ENCODE measurements around the gene FFAR2.
A peak's percentile ranks its signal among the peaks of the same experiment; 100 is the strongest.
"Not testable (repeated sequence)": the region's sequence is repeated elsewhere in the genome, so short reads cannot be mapped to it uniquely, and the experiment has no call there.

The FFAR2 gene

DNA sequence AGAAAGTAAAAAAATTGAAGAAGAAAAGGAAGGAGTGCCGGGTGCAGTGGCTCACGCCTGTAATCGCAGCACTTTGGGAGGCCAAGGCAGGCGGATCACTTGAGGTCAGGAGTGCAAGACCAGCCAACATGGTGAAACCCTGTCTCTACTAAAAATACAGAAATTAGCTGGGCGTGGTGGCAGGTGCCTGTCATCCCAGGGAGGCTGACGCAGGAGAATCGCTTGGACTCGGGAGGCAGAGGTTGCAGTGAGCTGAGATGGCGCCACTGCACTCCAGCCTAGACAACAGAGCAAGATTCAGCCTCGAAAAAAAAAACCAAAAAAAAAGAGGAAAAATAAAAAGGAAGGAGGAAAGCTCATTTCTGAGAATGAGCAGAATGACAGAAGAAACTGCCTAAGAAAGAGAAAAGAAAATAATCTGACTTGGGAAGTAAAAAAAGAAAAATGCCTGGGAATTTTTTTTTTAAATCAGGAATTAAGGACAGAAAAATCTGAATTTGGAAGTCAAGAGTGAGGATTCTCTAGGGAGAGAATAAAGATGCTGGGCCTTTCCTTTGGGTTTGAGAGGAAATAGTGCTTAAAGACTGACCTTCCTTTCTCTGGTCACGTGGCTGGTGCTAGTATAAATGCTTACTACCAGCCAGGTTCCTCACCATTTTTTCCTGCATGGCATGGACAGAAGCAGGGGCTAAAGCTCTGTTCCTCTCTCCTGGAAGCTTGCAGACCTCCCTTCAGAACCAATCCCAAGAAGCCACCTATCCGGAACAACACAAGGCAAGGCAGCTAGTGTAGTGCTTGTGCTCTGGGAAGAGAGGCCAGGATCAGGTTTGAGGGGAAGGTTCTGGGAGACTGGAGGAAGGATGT, at the start of gene FFAR2:
Gene FFAR2 (plus strand): TSS at position 652 of the 864 bp plus-strand sequence. CDS start 1,458 bp downstream, outside the sequence.
- FAIRE-seq = peak; percentile 78
- no peak for DNase-seq (ENCODE audit: insufficient read length, low spot score)

DNA sequence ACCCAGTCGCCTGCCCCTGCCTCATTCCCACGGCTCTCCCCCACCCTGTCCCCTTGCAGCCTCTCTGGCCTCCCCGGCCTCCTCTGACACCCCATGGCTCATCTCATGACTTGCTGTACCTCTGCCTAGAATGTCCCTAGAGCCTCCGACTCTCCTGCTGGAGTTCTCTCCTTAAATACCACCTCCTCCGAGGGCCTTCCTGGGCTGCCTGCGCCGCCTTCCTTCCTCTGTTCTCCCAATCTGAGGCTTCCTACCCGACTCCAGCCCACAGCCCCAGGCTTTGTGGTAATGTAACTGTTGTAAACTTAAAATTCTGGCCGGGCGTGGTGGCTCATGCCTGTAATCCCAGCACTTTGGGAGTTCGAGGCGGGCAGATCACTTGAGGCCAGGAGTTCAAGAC, 49.5 kb upstream of the FFAR2 start:
- FAIRE-seq (no peak), DNase-seq (ENCODE audit: insufficient read length, low spot score) (no peak)

DNA sequence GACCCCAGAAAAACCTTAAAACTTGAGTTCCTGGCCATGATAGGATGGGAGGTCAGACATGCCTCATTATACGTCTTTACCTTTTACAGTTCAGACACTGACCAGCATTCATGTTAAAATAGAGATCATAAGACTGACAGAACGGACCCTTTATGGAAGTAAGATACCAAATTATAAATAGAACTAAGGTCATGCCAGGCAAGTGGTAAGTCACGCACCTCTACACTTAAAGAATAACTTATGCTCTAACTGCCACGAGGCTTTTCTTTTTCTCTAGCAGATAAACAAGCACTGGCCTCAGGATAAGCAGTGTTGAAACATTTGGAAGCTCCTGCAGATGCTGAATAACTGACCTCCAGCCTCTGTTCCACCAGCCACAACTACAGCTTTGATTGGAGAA, 48.8 kb upstream of the FFAR2 start:
- FAIRE-seq = no peak
- DNase-seq (ENCODE audit: insufficient read length, low spot score) = no peak

DNA sequence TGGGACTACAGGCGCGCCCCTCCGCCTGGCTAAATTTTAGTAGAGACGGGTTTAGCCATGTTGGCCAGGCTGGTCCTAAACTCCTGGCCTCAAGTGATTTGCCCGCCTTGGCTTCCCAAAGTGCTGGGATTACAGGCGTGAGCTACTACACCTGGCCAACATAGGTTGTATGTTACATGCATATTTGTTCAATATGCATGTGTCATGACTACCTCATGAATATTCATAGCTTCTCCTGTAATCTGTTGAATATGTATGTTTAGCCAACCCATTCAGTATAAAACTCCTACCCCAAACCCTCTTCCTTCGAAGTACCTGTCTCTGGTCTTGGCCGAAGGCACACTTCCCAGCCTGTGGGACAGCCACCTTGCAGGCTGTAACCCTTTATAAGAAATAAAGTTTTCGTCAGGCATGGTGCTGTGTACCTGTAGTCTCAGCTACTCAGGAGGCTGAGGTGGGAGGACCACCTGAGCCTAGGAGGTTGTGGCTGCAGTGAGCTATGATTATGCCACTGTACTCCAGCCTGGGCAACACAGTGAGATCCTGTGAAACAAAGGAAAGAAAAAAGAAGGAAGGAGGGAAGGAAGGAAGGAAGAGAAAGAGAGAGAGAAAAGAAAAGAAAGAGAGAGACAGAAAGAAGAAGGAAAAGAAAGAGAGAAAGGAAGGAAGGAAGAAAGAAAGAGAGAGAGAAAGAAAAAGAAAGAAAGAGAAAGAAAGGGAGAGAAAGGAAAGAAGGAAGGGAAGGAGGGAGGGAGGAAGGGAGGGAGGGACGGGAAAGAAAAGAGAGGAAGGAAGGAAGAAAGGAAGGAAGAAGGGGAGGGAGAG, 47.9 kb upstream of the FFAR2 start:
- DNase-seq (ENCODE audit: insufficient read length, low spot score) = no peak
- FAIRE-seq = no peak

DNA sequence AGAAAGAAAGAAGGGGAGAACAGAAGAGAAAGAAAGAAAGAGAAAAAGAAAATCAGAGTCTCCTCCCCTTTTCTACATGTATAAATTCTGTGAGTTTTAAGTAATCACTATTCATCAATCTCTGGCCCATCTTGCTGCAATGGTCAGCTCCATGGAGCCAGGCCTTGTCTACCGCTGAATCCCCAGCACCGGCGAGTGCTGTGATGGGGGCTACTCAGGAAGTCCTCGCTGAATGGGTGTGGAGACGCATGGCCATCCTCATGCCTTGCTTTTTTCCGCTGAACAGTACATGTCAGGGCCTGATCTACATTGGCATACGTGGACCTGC, 47.3 kb upstream of the FFAR2 start:
- FAIRE-seq (no peak), DNase-seq (ENCODE audit: insufficient read length, low spot score) (no peak)

DNA sequence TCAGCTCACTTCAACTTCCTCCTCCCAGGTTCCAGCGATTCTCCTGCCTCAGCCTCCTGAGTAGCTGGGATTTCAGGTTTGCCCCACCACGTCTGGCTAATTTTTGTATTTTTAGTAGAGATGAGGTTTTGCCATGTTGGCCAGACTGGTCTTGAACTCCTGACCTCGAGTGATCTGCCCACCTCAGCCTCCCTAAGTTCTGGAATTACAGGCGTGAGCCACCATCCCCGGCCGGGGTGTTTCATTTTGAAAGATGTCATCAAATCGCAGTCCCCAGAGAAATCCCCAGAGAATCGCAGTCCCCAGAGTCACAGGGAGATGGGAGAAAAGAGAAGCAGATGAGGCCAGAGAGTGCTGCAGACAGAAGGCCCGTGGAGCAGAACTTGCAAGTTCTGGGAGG, 46.6 kb upstream of the FFAR2 start:
- not testable (repeated sequence) for DNase-seq (ENCODE audit: insufficient read length, low spot score)
- peak; percentile 73 for FAIRE-seq

DNA sequence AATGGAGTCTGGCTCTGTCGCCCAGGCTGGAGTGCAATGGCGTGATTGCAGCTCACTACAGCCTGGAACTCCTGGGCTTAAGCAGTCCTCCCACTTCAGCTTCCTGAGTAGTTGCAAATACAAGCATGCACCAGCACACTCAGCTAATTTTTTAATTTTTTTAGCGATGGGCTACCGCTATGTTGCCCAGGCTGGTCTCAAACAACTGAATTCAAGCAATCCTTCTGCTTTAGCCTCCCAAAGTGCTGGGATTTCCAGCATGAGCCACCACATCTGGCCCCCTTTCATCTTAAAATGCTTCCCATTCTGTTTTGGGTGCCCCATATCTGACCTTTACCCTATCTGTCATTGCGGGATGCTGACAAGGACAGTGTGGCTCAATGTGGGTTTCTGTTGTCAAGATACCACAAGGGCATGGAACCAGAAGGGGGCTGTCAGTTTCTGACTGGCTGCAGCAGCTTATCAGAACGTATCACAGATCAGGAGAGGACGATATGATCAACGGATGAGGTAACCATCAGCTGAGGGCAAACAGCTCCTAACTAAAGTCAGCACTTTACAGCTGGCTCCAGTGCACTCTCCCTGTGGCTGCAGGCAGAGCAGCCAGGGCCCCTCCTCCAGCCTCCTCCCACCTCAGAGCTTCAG, 44.8 kb upstream of the FFAR2 start:
- no peak for FAIRE-seq
- no peak for DNase-seq (ENCODE audit: insufficient read length, low spot score)

DNA sequence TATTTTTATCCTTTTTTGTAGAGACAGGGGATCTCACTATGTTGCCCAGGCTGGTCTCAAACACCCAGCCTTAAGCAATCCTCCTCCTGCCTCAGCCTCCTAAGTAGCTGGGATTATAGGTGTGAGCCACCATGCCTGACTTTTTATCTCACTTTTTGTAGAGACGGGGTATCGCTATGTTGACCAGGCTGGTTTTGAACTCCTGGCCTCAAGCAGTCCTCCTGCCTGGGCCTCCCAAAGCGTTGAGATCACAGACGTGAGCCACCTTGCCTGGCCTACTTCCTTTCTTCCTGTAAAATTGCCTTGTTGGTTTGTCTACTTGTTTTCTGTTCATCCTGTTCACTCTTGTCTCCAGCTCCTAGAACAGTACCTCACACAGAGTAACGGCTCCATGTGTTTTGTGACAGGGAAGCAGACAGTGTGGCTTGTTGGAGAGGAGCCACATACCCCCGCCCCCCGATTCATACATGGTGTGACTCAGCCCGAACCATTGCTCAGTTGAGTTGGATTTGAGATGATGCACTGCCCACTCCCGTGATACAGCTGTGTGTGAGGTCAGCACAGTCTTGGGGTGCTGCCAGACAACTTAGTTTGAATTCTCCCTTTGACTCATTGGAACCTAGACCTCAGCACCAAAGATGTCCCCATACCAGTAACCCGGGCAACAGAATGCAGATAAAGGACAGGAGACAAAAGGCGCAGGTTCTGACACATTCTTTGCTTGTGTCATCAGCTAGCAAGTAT, 43.0 kb upstream of the FFAR2 start:
- no peak for DNase-seq (ENCODE audit: insufficient read length, low spot score)
- peak; percentile 55 for FAIRE-seq

DNA sequence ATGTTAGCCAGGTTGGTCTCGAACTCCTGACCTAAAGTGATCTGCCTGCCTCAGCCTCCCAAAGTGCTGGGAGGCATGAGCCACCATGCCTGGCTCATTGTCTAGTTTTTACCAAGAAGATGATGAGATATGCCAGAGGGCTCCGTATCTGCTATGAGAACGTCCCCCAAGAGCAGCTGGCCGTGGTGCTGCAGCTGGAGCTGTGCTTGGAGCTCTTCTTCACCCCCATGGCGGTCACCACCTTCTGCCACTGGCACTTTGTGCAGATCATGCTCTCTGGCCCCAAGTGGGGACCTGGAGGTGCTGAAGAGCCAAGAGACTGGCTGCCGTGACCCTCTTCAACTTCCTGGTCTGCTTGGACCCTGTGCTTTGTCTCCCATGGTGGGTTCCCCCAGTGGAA, 40.4 kb upstream of the FFAR2 start:
- DNase-seq (ENCODE audit: insufficient read length, low spot score) (no peak), FAIRE-seq (no peak)

DNA sequence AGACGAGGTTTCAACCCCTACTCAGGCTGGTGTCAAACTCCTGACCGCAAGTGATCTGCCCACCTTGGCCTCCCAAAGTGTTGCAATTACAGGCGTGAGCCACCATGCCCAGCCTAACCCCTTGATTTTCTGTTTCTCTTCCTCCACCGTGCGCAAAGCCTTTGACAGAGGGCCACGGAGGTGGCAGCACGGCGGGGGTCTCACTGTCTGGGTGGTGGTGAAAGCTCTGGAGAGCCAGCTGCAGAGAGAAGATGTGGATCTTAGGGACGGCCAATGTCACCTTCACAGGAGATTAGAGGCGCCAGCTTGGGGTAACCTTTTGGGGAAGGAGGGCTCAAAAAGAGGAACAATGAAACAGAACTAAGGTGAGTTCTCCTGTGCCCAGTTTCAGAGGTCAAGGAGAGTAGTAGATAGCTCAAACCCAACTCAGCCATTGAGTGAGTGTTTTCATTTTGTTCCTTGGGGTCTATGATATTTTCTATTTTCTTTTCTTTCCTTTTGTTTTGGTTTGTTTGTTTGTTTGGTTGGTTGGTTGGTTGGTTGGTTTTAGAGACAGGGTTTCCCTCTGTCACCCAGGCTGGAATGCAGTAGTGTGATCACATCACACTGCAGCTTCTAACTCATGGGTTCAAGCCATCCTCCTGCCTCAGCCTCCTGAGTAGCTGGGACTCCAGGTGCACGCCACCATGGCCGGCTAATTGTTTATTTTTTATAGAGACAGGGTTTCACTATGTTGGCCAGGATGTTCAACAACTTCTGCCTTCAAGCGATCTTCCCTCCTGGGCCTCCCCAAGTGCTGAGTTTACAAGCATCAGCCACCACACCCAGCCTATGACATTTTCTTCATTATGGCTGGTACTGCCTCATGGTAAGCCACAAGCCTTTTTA, 39.5 kb upstream of the FFAR2 start:
- FAIRE-seq = peak; percentile 94
- DNase-seq (ENCODE audit: insufficient read length, low spot score) = peak; percentile 50

DNA sequence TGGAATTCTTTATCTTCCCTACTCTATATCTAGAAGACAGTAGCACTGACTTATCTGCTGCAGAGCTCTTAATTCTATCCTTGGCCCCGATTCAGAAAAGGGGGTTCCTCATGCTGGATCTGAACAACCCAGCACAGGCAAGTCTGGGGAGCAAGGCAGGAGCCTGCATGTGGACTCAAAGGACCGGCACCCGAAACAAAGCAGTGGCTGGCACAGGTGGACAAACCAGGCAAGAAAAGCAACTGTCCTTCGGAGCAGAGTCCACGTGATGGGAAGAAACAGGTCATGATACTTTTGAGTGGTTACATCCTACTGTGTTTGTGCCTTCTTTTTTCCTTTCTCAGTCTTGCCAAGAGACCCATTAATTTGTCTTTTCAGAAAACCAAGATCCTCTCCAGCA, 38.9 kb upstream of the FFAR2 start:
- peak; percentile 35 for FAIRE-seq

DNA sequence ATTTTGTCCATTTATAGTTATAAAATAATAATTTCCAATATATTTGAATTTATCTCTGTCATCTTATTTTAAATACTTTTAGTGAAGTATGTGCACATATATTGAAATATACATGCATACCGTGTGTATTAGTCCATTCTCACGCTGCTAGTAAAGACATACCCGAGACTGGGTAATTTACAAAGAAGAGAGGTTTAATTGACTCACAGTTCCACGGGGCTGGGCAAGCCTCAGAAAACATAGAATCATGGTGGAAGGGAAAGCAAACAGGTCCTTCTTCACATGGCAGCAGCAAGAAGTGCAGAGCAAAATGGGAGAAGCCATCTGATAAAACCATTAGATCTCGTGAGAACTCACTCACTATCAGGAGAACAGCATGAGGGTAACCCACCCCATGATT, 37.6 kb upstream of the FFAR2 start:
- DNase-seq (ENCODE audit: insufficient read length, low spot score) = no peak
- no peak for FAIRE-seq

More for the DNA sequence above, 38.9 kb upstream of the FFAR2 start:
- DNase-seq (ENCODE audit: insufficient read length, low spot score) = no peak

DNA sequence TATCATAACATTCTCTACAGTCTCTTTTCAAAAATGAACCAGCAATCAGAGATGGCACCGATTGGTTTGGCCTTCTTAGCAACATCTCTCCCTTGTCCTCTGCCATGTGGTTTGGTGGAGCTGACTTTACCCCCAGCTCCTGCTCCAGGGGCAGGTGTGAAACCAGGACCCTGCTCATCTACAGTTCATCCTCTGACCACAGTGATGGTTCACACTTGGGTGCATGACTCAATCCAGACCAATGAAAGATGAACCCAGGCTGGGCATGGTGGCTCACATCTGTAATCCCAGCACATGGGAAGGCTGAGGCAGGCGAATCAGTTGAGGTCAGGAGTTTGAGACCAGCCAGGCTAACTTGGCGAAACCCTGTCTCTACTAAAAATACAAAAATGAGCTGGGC, 33.6 kb upstream of the FFAR2 start:
- DNase-seq (ENCODE audit: insufficient read length, low spot score) = no peak
- no peak for FAIRE-seq

DNA sequence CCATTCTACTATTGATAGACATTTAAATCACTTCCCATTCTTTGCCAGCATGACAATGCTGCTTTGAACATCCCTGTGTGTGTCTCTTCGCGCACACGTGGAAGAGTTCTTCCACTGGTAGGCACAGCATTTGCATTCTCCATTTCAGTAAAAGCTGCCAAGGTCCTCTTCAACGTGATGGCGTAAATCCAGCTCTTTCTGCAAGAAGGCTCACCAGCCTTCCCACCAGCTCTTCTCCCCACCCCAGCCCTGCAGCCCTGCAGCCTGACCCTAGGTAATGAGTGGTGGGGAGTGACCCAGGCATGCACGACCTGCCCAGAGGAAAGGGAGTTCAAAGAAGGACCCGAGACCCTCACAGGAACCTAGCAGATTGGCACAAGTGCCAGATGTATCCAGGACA, 31.7 kb upstream of the FFAR2 start:
- DNase-seq (ENCODE audit: insufficient read length, low spot score) = no peak
- FAIRE-seq = no peak

DNA sequence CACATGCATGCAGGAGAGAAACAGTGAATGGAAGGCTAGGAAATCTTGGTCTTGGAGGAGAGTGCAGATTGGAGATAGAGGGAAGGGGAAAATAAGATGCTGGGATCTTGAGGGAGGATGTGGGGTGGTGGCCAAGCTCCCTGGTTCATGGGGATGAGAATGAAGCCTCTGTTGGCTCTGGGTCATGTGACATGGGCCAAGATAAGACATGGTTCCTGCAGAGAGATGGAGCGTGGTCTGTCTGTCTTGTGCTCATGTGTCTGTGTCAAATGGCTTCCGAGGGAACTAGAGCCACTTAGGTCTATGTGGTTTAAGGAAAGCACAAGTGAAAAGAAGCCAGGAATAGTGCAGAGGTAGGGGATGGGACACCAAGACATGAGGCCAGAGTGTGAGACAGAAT, 30.8 kb upstream of the FFAR2 start:
- FAIRE-seq = no peak
- DNase-seq (ENCODE audit: insufficient read length, low spot score) = no peak

DNA sequence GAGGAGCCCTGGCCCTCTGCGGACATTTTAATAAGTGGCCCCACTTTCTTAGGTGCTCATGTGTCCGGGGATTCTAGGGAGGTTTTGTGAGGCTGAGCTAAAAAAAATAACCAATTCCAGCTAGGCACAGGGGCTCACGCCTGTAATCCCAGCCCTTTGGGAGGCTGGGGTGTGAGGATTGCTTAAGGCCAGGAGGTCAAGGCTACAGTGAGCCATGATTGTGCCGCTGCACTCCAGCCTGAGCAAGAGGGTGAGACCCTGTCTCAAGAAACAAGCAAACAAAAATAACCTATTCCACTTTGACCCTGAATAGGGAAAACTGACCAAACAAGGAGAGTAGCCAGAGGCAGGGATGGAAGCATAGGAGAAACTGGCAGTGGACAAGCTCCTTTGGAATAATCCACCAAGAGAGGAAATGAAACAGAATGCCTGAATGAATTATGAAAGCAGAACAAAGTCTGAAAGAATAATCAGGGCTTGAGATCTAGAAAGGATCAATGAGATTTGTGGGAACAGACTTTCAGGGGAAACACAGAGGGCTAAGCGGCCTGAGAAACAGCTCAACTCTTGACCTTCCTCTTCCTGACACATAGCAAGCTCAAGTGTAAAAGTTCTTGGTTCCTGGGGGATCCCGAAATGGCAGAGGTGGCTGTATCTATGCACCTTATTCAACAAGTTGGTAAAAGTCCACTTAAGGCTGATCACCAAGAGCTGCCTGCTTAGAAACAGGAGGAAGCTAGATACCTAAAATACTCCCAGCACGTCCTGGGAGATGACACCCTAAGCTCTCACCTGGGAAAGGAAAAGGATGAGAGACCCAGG, 30.1 kb upstream of the FFAR2 start:
- no peak for DNase-seq (ENCODE audit: insufficient read length, low spot score)
- peak; percentile 93 for FAIRE-seq

DNA sequence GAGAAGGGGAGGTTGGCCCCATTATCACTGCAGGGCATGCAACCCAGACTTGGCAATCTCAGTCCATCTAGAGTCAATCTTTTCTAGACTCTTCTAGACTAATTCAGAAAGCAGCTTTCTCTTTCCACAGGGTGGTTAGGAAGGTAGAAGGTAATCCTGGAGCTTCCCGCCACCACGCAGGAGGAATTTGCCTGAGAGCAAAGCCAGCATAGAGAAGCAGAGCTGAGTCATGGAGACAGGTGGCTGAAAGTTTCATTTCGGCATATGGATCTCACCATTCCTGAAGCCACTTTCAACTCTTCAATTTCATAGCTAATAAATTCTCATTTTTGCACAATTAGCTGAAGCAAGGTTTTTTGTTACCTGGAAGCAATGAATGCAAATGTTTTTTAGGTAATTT, 29.0 kb upstream of the FFAR2 start:
- FAIRE-seq = peak; percentile 65
- no peak for DNase-seq (ENCODE audit: insufficient read length, low spot score)

DNA sequence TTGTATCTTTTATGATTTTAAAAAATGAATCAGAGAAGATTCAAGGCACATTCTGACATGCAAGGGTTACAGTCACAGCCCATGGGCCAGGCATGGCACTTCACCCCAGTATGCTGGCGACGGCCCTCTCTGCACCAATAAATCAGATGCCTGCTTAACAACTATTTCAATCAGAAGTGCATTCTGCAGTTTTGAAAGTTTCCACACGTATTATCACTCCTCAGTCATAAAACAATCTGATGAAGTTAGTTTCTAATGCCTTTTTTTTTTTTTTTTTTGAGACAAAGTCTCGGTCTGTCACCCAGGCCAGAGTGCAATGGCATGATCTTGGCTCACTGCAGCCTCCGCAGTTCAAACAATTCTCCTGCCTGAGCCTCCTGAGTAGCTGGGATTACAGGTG, 28.3 kb upstream of the FFAR2 start:
- no peak for DNase-seq (ENCODE audit: insufficient read length, low spot score)
- no peak for FAIRE-seq

DNA sequence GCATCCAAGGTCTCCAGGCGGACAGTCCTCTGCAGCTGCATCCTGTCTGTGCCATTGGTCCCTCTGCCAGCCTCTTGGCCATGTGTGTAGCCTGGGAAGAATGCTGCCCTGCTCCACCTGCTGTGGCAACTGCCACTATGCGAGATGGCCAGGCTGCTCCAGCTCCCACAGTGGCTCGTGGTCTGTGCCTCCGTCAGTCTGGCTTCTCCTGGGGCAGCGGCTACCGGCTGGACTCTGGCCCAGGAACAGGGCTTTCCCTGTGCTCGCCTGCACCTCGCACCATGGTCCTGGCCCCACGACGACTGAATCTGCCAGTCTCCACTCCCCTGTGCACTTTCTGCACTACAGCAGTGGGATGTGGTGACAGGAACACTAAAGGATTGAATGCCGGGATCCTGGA, 26.7 kb upstream of the FFAR2 start:
- no peak for DNase-seq (ENCODE audit: insufficient read length, low spot score)
- FAIRE-seq = no peak
